ENCODE data around the gene KRTAP9-7. TPM values are rescaled to one million over a fixed set of nuclear protein-coding genes. Genes with fewer than 3 reads are reported as not detected.

The KRTAP9-7 gene
- total and polyA plus RNA-seq, 10 of the 15 experiments (the other 5 are each of a cell fraction or from before 2014, with no cell fraction given), result not detected

- no peak for TF ChIP-seq ZNF687 (IDR thresholded peaks at IDR 0.05)
- no peak for TF ChIP-seq CHD2 (IDR thresholded peaks at IDR 0.05; ENCODE audit: borderline replicate concordance, low read depth, low read length)
Observed at GRCh38 chr17:41308918-41309359, 33.4 kb downstream of the KRTAP9-7 start, which contains the start of gene KRTAP16-1 (continued).

- in situ Hi-C loops (cut with MboI), result no loop called here
- FAIRE-seq, result no peak
- TF ChIP-seq ELK1 (IDR thresholded peaks at IDR 0.05; ENCODE audit: low read depth, low read length) (no peak), IKZF1 (conservative IDR thresholded peaks at IDR 0.05) (no peak), SMAD1 (IDR thresholded peaks at IDR 0.05; ENCODE audit: low read depth, partially characterized antibody) (no peak), ESRRA (IDR thresholded peaks at IDR 0.05; ENCODE audit: low read length) (no peak), MLLT1 (IDR thresholded peaks at IDR 0.05) (no peak), STAT1 (conservative IDR thresholded peaks at IDR 0.05) (no peak), RBBP5 (conservative IDR thresholded peaks at IDR 0.05) (no peak), BHLHE40 (IDR thresholded peaks at IDR 0.05; ENCODE audit: borderline replicate concordance in 1 of 2, low read depth in 2 of 2, low read length in 1 of 2) (no peak), PML (IDR thresholded peaks at IDR 0.05; ENCODE audit: low read length) (no peak), CHD2 (IDR thresholded peaks at IDR 0.05; ENCODE audit: borderline replicate concordance, low read depth, low read length) (no peak), ZNF24 (IDR thresholded peaks at IDR 0.05) (no peak), ATF3 (IDR thresholded peaks at IDR 0.05; ENCODE audit: borderline replicate concordance, extremely low read depth, low read depth, low read length) (no peak)
Observed at GRCh38 chr17:41311111-41311510, 35.6 kb downstream of the KRTAP9-7 start.

More at GRCh38 chr17:41311111-41311510, 35.6 kb downstream of the KRTAP9-7 start:
- RAD21 ChIA-PET (ENCODE audit: unreplicated experiment), result no interaction called here
- no peaks in the 10 kb centered on the region for H3K36me3 ChIP-seq (ENCODE audit: control insufficient read depth in 2 of 2, insufficient read depth in 2 of 2, low read length in 1 of 2)
- H3K4me2 ChIP-seq (ENCODE audit: control insufficient read depth, insufficient read depth), result no peak overlapping the region
- SMC1A ChIA-PET (ENCODE audit: uncharacterized antibody, unreplicated experiment), result no interaction called here
- no peak for DNase-seq (ENCODE audit: low read depth, low spot score)
- H3K9ac ChIP-seq (ENCODE audit: control insufficient read depth, insufficient read depth, low read length), result no peak overlapping the region
- H4K20me1 ChIP-seq (ENCODE audit: control insufficient read depth, insufficient read depth), result no peaks in the 10 kb centered on the region
- BruUV-seq (replicated peaks), result no TSS peak
- ATAC-seq, result no peak
- H3K27me3 ChIP-seq (replicated peaks in 1 of 2; ENCODE audit: control insufficient read depth in 2 of 2, insufficient read depth in 2 of 2, low read length in 1 of 2), result peaks cover 3 to 4% of the 10 kb centered on the region in 2 experiments; a peak in 2 of 4 replicates
- CTCF ChIA-PET, result no interaction called here
- no peaks in the 10 kb centered on the region for H3K79me2 ChIP-seq (ENCODE audit: control insufficient read depth, insufficient read depth, low read length)
- intact Hi-C loops (cut with micrococcal nuclease; ENCODE audit: unreplicated experiment), result no loop called here
- no peaks in the 10 kb centered on the region; the same call in 1 of the 2 replicates for H3K4me1 ChIP-seq (ENCODE audit: control insufficient read depth, insufficient read depth, low read length)
- no peak overlapping the region for H3K27ac ChIP-seq (ENCODE audit: control insufficient read depth, insufficient read depth)
- no peak overlapping the region for H3K4me3 ChIP-seq
- WGBS (ENCODE audit: insufficient coverage, insufficient replicate concordance, low lambda C conversion rate, missing lambda C conversion rate), result 12% methylated on average over 1 of the region's 1 CpG
- no peaks in the 10 kb centered on the region; the same call in 2 of the 3 replicates for H3K9me3 ChIP-seq (replicated peaks; ENCODE audit: control insufficient read depth, insufficient read depth, low read length)
- POLR2A ChIA-PET, result no interaction called here
- H2AFZ ChIP-seq (ENCODE audit: control insufficient read depth, low read depth, low read length), result no peak overlapping the region

Data from GM12878 (cell line).